ENCODE data around the gene GRIA4.

The GRIA4 gene

GRCh38 chr11:106015066-106015465 lies 405.2 kb downstream of the GRIA4 start:
- no peak for DNase-seq

GRCh38 chr11:106017093-106017492 lies 407.2 kb downstream of the GRIA4 start:
- DNase-seq = no peak

- DNase-seq = peak; percentile 2
Measured at GRCh38 chr11:106021181-106021966, 411.5 kb downstream of the GRIA4 start.

- peak; percentile 99 for DNase-seq
Measured at GRCh38 chr11:106021967-106022794, 412.3 kb downstream of the GRIA4 start, which contains the start of gene MSANTD4. TSS of gene MSANTD4 (minus strand) at chr11:106022240. CDS start at chr11:106010917, 11,323 bp downstream.

GRCh38 chr11:106022795-106023275 lies 413.0 kb downstream of the GRIA4 start:
- no peak for DNase-seq

GRCh38 chr11:106030609-106031008 lies 420.7 kb downstream of the GRIA4 start:
- DNase-seq = no peak

GRCh38 chr11:106031202-106031810 lies 421.4 kb downstream of the GRIA4 start:
- DNase-seq = no peak

Measured in NCI-H345 (cell line).